Activated CD8-positive, alpha-beta T cell treated with anti-CD3 and anti-CD28 coated beads for 36 hours (primary cell): ENCODE data around the gene PSMC6. TPM values are rescaled to one million over a fixed set of nuclear protein-coding genes. Genes with fewer than 3 reads are reported as not detected.
A peak's percentile ranks its signal among the peaks of the same experiment; 100 is the strongest.

Experiments
- ATAC-seq: fragments of 200-7000 bp; cut with Tn5 transposase; one replicate; pipeline ENCODE4 v1.10.0; 2021; ENCODE audit warnings: mild to moderate bottlenecking, moderate library complexity
- CTCF ChIA-PET: fragments of 350-600 bp; sonication (Branson Sonifier 250); formaldehyde crosslinking; loops from one replicate; lab custom pipeline; 2021; ENCODE audit warnings: antibody characterized with exemption; lab: Charles Lee
- POLR2A ChIA-PET: fragments of 350-600 bp; sonication (Branson Sonifier 250); formaldehyde crosslinking; loops from one replicate; lab custom pipeline; 2021; ENCODE audit warnings: antibody characterized with exemption; lab: Charles Lee
- DNase-seq: peaks from one replicate; pipeline ENCODE4 v3.0.0-alpha.2; 2020
- H3K27ac Mint-ChIP-seq: one replicate; pipeline ENCODE4 v1.8.0; 2021; ENCODE audit warnings: mild to moderate bottlenecking, mixed read lengths
- H3K27me3 Mint-ChIP-seq: one replicate; pipeline ENCODE4 v1.8.0; 2021; ENCODE audit warnings: mixed read lengths
- H3K36me3 Mint-ChIP-seq: one replicate; pipeline ENCODE4 v1.8.0; 2021; ENCODE audit warnings: low read depth, mixed read lengths
- H3K4me1 Mint-ChIP-seq: one replicate; pipeline ENCODE4 v1.8.0; 2021; ENCODE audit warnings: low read depth, mixed read lengths
- H3K4me3 Mint-ChIP-seq: one replicate; pipeline ENCODE4 v1.8.0; 2021; ENCODE audit warnings: mild to moderate bottlenecking, moderate library complexity, mixed read lengths
- H3K9me3 Mint-ChIP-seq: one replicate; pipeline ENCODE4 v1.8.0; 2021; ENCODE audit warnings: mixed read lengths
- intact Hi-C: fragments of 100-400 bp; cut with micrococcal nuclease; formaldehyde crosslinking; loops from one replicate; pipeline ENCODE4 v1.10.0; 2022
- total RNA-seq, 2 experiments: library from RNA; stranded (reverse); gene quantifications; one replicate each; pipeline ENCODE4 v1.2.3, GENCODE V29; 2021
- TF ChIP-seq, protein P1 (sequence below): fragments of 200-600 bp; IDR thresholded peaks from one replicate; pipeline ENCODE4 v1.8.0; 2022; ENCODE audit warnings: antibody characterized with exemption, mild to moderate bottlenecking

The PSMC6 gene
- 100 to 1,000 TPM; 104 to 105 TPM for total RNA-seq

GRCh38 chr14:52706724-52707706, at the start of gene PSMC6:
Gene PSMC6 (plus strand): TSS chr14:52707200. CDS start chr14:52707220, 20 bp downstream.
- ATAC-seq (peak; percentile 98), DNase-seq (peak; percentile 97)
- TF ChIP-seq, protein P1, sequence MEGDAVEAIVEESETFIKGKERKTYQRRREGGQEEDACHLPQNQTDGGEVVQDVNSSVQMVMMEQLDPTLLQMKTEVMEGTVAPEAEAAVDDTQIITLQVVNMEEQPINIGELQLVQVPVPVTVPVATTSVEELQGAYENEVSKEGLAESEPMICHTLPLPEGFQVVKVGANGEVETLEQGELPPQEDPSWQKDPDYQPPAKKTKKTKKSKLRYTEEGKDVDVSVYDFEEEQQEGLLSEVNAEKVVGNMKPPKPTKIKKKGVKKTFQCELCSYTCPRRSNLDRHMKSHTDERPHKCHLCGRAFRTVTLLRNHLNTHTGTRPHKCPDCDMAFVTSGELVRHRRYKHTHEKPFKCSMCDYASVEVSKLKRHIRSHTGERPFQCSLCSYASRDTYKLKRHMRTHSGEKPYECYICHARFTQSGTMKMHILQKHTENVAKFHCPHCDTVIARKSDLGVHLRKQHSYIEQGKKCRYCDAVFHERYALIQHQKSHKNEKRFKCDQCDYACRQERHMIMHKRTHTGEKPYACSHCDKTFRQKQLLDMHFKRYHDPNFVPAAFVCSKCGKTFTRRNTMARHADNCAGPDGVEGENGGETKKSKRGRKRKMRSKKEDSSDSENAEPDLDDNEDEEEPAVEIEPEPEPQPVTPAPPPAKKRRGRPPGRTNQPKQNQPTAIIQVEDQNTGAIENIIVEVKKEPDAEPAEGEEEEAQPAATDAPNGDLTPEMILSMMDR: no peak
- Mint-ChIP-seq H3K36me3 (peaks cover 37% of the 10 kb centered on the region), H3K4me1 (peaks cover 44% of the 10 kb centered on the region), H3K27me3 (no peaks in the 10 kb centered on the region), H3K27ac (peak within 1 kb of the TSS; percentile 97), H3K4me3 (peak within 1 kb of the TSS; percentile 96), H3K9me3 (no peaks in the 10 kb centered on the region)
- intact Hi-C loops: loop anchor here (2.0 kb wide), 1 partner anchor 36 kb away; no protein-coding TSS in a partner anchor
- CTCF ChIA-PET: interaction anchor here (1.0 to 1.4 kb wide), 2 partner anchors 12 to 21 kb away, joined by 5 read pairs; partner anchors contain the start of gene ERO1A
- POLR2A ChIA-PET: interaction anchor here (0.7 to 1.6 kb wide), 6 partner anchors 10 to 155 kb away, joined by 3 to 9 read pairs (median 3); partner anchors contain the start of genes ERO1A, GPR137C and TXNDC16

DNA sequence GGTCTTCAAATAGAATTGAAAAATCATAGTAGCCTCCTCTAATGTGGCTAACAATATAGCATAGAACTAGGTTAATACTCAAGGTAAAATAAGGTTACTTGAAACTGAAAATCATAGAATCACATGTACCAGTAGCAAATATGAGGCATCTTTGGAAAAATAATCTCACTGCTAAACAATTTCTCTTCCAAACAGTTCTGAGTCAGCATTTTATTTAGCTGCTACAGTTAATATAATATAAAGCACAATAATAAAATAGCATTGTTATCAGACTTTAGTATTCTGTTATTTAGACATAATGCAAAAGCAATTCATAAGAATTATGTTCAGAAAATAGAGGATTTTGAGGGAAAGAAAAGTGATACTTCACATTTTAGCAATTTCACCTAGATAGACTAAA, 46.7 kb upstream of the PSMC6 start:
- POLR2A ChIA-PET: no interaction called here
- intact Hi-C loops: no loop called here
- peaks cover 39% of the 10 kb centered on the region for H3K36me3 Mint-ChIP-seq
- ATAC-seq (no peak), DNase-seq (no peak)
- H3K27ac Mint-ChIP-seq: no peak overlapping the region
- TF ChIP-seq, protein P1: no peak
- H3K27me3 Mint-ChIP-seq: no peaks in the 10 kb centered on the region
- H3K9me3 Mint-ChIP-seq: no peaks in the 10 kb centered on the region
- no peak overlapping the region for H3K4me3 Mint-ChIP-seq
- CTCF ChIA-PET: no interaction called here
- peaks cover 6% of the 10 kb centered on the region for H3K4me1 Mint-ChIP-seq

GRCh38 chr14:52660832-52661231, 46.2 kb upstream of the PSMC6 start:
- H3K27me3 Mint-ChIP-seq: no peaks in the 10 kb centered on the region

GRCh38 chr14:52661314-52661713, 45.7 kb upstream of the PSMC6 start:
- Mint-ChIP-seq H3K27me3 (no peaks in the 10 kb centered on the region), H3K36me3 (peaks cover 42% of the 10 kb centered on the region), H3K4me1 (peaks cover 6% of the 10 kb centered on the region), H3K4me3 (no peak overlapping the region), H3K27ac (no peak overlapping the region), H3K9me3 (no peaks in the 10 kb centered on the region)
- intact Hi-C loops: no loop called here
- TF ChIP-seq, protein P1: no peak
- DNase-seq (no peak), ATAC-seq (no peak)
- CTCF ChIA-PET: no interaction called here
- POLR2A ChIA-PET: no interaction called here

More at GRCh38 chr14:52660832-52661231, 46.2 kb upstream of the PSMC6 start:
- POLR2A ChIA-PET: no interaction called here
- CTCF ChIA-PET: no interaction called here
- ATAC-seq (no peak), DNase-seq (no peak)
- Mint-ChIP-seq H3K4me3 (no peak overlapping the region), H3K9me3 (no peaks in the 10 kb centered on the region), H3K4me1 (peaks cover 6% of the 10 kb centered on the region), H3K27ac (no peak overlapping the region), H3K36me3 (peaks cover 40% of the 10 kb centered on the region)
- intact Hi-C loops: no loop called here
- TF ChIP-seq, protein P1: no peak

DNA sequence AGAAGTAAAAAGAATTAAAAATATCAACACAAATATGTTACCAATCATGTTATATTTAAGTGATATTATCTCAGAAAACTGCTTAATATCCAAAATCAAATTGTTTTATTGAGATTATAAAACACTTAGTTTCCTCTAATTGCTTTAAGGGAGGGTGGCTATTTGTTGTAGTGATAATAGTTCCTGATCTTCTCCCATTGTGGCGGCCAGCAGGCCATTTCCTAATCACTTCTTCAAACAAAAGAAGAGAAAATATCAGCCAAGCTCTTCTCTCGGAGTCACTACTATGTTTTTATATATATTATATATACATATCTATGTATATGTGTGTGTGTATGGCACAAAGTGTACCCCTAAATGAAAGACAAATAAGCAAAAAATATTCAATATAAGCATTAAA, 43.1 kb upstream of the PSMC6 start:
- Mint-ChIP-seq H3K36me3 (peaks cover 34% of the 10 kb centered on the region), H3K27ac (no peak overlapping the region), H3K9me3 (no peaks in the 10 kb centered on the region), H3K27me3 (no peaks in the 10 kb centered on the region), H3K4me1 (peaks cover 6% of the 10 kb centered on the region), H3K4me3 (no peak overlapping the region)
- intact Hi-C loops: no loop called here
- TF ChIP-seq, protein P1: no peak
- DNase-seq (no peak), ATAC-seq (no peak)
- ChIA-PET POLR2A (no interaction called here), CTCF (no interaction called here)
